GM12874 (cell line): Measurements from ENCODE around the gene NDUFS1.

Experiments
- CTCF ChIP-seq: IDR thresholded peaks from 2 replicates; pipeline ENCODE4 v1.5.1; 2011; ENCODE audit warnings: low read depth, mild to moderate bottlenecking, control low read depth, low read length, moderate library complexity; ENCODE audit not compliant: insufficient read depth

NDUFS1 gene

GRCh38 chr2:206084870-206085741 is 74.1 kb downstream of the NDUFS1 start:
- TF ChIP-seq CTCF, result no peak

- TF ChIP-seq CTCF, result no peak
Observed at GRCh38 chr2:206084439-206084869, 74.8 kb downstream of the NDUFS1 start.

- TF ChIP-seq CTCF, result no peak
Observed at GRCh38 chr2:206083602-206084438, 75.4 kb downstream of the NDUFS1 start.

GRCh38 chr2:206082298-206082843 is 76.9 kb downstream of the NDUFS1 start:
- TF ChIP-seq CTCF, result no peak

GRCh38 chr2:206080927-206081326 is 78.3 kb downstream of the NDUFS1 start:
- no peak for TF ChIP-seq CTCF

- no peak for TF ChIP-seq CTCF
Observed at GRCh38 chr2:206079699-206080465, 79.4 kb downstream of the NDUFS1 start.

GRCh38 chr2:206075113-206075512 is 84.1 kb downstream of the NDUFS1 start:
- no peak for TF ChIP-seq CTCF
